Measurements from ENCODE around the gene GRM2. TPM values are rescaled to one million over a fixed set of nuclear protein-coding genes. Genes with fewer than 3 reads are reported as not detected.

GRM2 gene
- total and polyA plus RNA-seq, 10 of the 15 experiments (the other 5 are each of a cell fraction or from before 2014, with no cell fraction given): 0.01 to 0.14 (median 0.06) TPM; not detected in 5

DNA sequence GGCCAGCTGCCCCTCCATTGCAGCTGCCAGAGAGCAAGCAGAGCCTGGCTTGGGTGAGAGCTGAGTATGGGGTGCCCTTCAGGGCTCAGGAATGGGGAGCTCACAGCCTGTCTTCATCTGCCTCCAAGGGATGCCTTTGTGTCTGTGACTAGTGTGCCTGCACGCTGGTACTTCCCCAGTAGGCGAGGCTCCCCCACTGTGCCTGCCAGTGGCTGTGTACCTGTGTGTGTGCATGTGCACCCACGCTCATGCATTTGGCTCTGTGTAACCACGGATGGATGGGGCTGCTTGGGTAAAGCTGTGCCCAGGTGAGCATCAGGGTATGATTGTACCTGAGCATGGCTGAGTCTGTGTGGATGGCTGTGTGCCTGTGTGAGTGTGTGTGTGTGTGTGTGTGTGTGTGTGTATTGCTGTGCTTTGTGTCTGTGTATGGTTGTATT is 2.3 kb upstream of the GRM2 start:
- Histone ChIP-seq H3K9me3 (replicated peaks; ENCODE audit: control insufficient read depth, insufficient read depth, low read length) (no peaks in the 10 kb centered on the region), H3K9ac (ENCODE audit: control insufficient read depth, insufficient read depth, low read length) (no peak overlapping the region), H4K20me1 (ENCODE audit: control insufficient read depth, insufficient read depth) (no peaks in the 10 kb centered on the region), H3K4me1 (ENCODE audit: control insufficient read depth, insufficient read depth, low read length) (no peaks in the 10 kb centered on the region), H3K27ac (ENCODE audit: control insufficient read depth, insufficient read depth) (no peak overlapping the region), H3K79me2 (ENCODE audit: control insufficient read depth, insufficient read depth, low read length) (no peaks in the 10 kb centered on the region), H3K27me3 (replicated peaks in 1 of 2; ENCODE audit: control insufficient read depth in 2 of 2, insufficient read depth in 2 of 2, low read length in 1 of 2) (no peaks in the 10 kb centered on the region), H3K36me3 (ENCODE audit: control insufficient read depth in 2 of 2, insufficient read depth in 2 of 2, low read length in 1 of 2) (peaks cover 2 to 21% of the 10 kb centered on the region in 2 experiments; a peak in 3 of 4 replicates), H3K4me3 (no peak overlapping the region), H2AFZ (ENCODE audit: control insufficient read depth, low read depth, low read length) (no peak overlapping the region), H3K4me2 (ENCODE audit: control insufficient read depth, insufficient read depth) (no peak overlapping the region)
- RAD21 ChIA-PET (ENCODE audit: unreplicated experiment): no interaction called here
- no peak for DNase-seq (ENCODE audit: low read depth, low spot score)
- POLR2A ChIA-PET: no interaction called here
- WGBS (ENCODE audit: insufficient coverage, insufficient replicate concordance, low lambda C conversion rate, missing lambda C conversion rate): 89% methylated on average over 4 of the region's 4 CpGs
- in situ Hi-C loops (cut with MboI): no loop called here
- BruUV-seq (replicated peaks): no TSS peak
- CTCF ChIA-PET: interaction anchor here (1.2 kb wide), 1 partner anchor 15 kb away, joined by 7 read pairs; no protein-coding TSS in a partner anchor
- ATAC-seq: no peak
- no peak for TF ChIP-seq CREB1 (IDR thresholded peaks at IDR 0.05; ENCODE audit: low read depth)
- TF ChIP-seq, protein P1, sequence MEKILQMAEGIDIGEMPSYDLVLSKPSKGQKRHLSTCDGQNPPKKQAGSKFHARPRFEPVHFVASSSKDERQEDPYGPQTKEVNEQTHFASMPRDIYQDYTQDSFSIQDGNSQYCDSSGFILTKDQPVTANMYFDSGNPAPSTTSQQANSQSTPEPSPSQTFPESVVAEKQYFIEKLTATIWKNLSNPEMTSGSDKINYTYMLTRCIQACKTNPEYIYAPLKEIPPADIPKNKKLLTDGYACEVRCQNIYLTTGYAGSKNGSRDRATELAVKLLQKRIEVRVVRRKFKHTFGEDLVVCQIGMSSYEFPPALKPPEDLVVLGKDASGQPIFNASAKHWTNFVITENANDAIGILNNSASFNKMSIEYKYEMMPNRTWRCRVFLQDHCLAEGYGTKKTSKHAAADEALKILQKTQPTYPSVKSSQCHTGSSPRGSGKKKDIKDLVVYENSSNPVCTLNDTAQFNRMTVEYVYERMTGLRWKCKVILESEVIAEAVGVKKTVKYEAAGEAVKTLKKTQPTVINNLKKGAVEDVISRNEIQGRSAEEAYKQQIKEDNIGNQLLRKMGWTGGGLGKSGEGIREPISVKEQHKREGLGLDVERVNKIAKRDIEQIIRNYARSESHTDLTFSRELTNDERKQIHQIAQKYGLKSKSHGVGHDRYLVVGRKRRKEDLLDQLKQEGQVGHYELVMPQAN (conservative IDR thresholded peaks at IDR 0.05): no peak
- no peak for TF ChIP-seq KLF5 (IDR thresholded peaks at IDR 0.05; ENCODE audit: partially characterized antibody)
- TF ChIP-seq, protein P2, sequence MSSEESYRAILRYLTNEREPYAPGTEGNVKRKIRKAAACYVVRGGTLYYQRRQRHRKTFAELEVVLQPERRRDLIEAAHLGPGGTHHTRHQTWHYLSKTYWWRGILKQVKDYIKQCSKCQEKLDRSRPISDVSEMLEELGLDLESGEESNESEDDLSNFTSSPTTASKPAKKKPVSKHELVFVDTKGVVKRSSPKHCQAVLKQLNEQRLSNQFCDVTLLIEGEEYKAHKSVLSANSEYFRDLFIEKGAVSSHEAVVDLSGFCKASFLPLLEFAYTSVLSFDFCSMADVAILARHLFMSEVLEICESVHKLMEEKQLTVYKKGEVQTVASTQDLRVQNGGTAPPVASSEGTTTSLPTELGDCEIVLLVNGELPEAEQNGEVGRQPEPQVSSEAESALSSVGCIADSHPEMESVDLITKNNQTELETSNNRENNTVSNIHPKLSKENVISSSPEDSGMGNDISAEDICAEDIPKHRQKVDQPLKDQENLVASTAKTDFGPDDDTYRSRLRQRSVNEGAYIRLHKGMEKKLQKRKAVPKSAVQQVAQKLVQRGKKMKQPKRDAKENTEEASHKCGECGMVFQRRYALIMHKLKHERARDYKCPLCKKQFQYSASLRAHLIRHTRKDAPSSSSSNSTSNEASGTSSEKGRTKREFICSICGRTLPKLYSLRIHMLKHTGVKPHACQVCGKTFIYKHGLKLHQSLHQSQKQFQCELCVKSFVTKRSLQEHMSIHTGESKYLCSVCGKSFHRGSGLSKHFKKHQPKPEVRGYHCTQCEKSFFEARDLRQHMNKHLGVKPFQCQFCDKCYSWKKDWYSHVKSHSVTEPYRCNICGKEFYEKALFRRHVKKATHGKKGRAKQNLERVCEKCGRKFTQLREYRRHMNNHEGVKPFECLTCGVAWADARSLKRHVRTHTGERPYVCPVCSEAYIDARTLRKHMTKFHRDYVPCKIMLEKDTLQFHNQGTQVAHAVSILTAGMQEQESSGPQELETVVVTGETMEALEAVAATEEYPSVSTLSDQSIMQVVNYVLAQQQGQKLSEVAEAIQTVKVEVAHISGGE (CRISPR knock-in tag; IDR thresholded peaks at IDR 0.05): no peak
- TF ChIP-seq, protein P3, sequence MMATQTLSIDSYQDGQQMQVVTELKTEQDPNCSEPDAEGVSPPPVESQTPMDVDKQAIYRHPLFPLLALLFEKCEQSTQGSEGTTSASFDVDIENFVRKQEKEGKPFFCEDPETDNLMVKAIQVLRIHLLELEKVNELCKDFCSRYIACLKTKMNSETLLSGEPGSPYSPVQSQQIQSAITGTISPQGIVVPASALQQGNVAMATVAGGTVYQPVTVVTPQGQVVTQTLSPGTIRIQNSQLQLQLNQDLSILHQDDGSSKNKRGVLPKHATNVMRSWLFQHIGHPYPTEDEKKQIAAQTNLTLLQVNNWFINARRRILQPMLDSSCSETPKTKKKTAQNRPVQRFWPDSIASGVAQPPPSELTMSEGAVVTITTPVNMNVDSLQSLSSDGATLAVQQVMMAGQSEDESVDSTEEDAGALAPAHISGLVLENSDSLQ (IDR thresholded peaks at IDR 0.05): no peak
- TF ChIP-seq DPF2 (IDR thresholded peaks at IDR 0.05): no peak
- no peak for TF ChIP-seq ESRRA (IDR thresholded peaks at IDR 0.05; ENCODE audit: low read length)
- no peak for TF ChIP-seq RELA (IDR thresholded peaks at IDR 0.05; ENCODE audit: borderline replicate concordance, partially characterized antibody)
- no peak for TF ChIP-seq RFX5 (IDR thresholded peaks at IDR 0.05; ENCODE audit: low read depth, low read length)
- TF ChIP-seq CBX3 (IDR thresholded peaks at IDR 0.05; ENCODE audit: borderline replicate concordance, low read depth): no peak
- TF ChIP-seq, protein P4, sequence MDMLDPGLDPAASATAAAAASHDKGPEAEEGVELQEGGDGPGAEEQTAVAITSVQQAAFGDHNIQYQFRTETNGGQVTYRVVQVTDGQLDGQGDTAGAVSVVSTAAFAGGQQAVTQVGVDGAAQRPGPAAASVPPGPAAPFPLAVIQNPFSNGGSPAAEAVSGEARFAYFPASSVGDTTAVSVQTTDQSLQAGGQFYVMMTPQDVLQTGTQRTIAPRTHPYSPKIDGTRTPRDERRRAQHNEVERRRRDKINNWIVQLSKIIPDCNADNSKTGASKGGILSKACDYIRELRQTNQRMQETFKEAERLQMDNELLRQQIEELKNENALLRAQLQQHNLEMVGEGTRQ (IDR thresholded peaks at IDR 0.05; ENCODE audit: borderline replicate concordance, low read depth, low read length): no peak
- TF ChIP-seq MXI1 (IDR thresholded peaks at IDR 0.05; ENCODE audit: low read depth, low read length): no peak
- no peak for TF ChIP-seq GABPA (IDR thresholded peaks at IDR 0.05; ENCODE audit: low read depth)
- no peak for TF ChIP-seq SREBF1 (IDR thresholded peaks at IDR 0.05; ENCODE audit: low read length)
- FAIRE-seq: no peak
- intact Hi-C loops (cut with micrococcal nuclease; ENCODE audit: unreplicated experiment): no loop called here
- SMC1A ChIA-PET (ENCODE audit: uncharacterized antibody, unreplicated experiment): interaction anchor here (0.6 to 1.6 kb wide), 2 partner anchors 22 to 466 kb away, joined by 3 read pairs; no protein-coding TSS in a partner anchor
